GM21786 (cell line): Measurements from ENCODE around the gene TTLL13.
"Not testable (repeated sequence)": the region's sequence is repeated elsewhere in the genome, so short reads cannot be mapped to it uniquely, and the experiment has no call there.

Experiments used
- ATAC-seq: cut with Tn5 transposase; IDR thresholded peaks from one replicate; pipeline ENCODE4 v1.9.1; 2021; ENCODE audit not compliant: unreplicated experiment

The TTLL13 gene

DNA sequence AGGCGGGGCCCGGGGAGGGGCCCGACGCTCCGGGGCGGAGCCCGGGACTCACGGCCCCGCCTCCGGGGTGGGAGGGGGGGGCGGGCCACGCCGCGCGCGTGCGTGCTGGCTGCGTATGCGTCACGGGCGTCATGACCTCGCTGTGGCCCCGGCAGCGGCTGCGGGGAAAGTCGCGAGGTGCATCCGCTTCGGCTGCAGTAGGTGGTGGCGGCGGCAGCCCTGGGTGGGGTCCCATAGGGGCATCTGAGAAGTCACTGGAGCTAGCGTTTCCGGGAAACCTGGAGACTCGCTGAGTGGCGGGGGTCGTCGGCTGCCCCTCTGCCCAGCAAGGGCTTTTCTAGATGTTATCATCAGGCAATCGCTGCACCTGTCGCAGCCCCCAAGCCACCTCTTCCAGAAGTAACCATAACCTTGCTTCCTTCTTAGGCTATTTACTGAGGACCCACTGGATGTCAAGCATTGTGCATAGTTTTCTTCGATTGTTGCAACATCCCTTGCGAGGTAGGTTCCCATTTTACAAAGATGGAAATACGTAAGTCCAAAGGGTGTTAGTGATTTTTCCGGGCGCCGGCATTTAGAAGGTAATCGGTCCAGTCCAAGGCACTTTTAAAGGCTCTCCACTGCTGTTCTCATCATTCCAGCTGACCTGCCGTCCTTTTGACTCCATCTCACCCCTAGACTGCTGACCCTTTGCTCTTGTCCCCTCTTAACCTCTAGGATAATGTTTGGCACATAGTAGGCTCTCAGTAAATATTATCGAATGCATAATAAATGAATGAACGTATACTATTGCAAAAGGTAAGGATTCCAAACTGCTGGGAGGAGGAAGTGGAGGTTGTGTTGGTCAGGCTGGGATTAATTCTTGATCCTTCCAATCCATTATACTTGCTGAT is 15.0 kb upstream of the TTLL13 start, which contains the start of gene GDPGP1:
Gene GDPGP1, plus strand, starts transcription at position 114 of the 893 bp plus-strand sequence. CDS start 6,700 bp downstream, outside the sequence.
- peak; percentile 51 for ATAC-seq

GRCh38 chr15:90239371-90239770 is 10.0 kb upstream of the TTLL13 start:
- no peak for ATAC-seq

DNA sequence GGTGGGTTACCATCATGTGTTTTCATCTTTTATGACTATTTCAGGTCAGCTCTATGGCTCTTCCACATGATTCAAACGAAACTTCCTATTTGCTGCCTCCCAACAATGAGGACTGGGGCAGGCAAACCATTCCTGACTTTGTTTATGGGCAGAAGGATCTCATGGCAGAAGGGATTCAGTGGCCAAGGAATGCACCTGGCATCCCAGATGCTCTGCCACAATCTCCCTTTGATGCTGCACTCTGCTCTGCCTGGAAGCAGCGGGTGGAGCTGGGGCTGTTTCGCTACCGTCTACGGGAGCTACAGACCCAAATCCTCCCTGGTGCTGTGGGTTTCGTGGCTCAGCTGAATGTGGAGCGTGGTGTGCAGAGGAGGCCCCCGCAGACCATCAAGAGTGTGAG is 8.5 kb upstream of the TTLL13 start:
- no peak for ATAC-seq

DNA sequence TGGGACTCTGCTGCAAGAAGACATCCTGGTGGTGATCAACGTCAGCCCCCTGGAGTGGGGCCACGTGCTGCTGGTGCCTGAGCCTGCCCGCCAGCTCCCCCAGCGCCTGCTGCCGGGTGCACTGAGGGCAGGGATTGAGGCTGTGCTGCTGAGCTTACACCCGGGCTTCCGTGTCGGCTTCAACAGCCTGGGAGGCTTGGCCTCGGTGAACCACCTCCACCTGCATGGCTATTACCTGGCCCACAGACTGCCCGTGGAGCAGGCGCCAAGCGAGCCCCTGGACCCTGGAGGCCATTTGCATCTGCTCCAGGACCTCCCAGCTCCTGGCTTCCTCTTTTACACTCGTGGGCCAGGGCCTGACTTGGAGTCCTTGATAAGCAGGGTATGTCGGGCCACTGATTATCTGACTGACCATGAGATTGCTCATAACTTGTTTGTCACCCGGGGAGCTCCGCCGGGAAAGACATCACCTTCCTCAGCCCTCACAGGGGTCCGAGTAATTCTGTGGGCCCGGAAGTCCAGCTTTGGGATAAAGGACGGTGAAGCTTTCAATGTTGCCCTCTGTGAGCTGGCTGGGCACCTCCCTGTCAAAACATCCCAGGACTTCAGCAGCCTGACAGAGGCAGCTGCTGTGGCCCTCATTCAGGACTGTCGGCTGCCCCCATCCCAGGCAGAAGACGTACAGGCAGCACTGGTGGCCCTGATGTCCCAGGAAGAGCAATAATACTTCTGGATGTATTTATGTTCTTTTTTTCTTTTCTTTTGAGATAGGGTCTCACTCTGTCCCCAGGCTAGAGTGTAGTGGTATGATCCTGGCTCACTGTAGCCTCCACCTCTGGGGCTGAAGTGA is 7.8 kb upstream of the TTLL13 start:
- ATAC-seq, result no peak

DNA sequence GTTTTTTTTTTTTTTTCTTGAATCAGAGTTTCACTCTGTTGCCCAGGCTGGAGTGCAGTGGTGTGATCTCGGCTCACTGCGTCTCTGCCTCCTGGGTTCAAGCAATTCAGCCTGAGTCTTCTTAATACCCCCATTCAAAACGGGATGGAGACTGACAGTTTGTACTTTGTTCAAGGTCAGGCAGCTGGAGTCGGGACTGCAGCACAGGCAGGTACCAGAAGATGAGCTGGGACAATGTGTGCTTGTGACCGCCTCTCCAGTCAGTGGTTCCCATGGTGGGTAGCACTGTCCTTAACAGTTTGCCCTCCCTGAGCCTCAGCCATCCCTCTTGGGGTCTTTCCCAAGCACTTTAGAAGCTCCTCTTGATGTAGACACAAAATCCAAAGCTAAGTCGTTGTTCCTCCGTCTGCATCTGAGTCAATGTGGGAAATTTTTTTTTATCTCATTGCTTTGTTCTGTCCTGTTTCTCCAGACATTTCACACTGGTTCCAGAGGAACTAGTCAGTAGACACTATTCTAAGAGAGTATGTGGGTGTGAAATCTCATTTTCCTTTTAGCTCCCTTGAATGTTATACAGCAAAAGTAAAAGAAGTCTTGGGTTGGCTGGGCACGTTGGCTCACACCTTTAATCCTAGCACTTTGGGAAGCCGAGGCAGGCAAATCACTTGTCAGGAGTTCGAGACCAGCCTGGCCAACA is 5.3 kb upstream of the TTLL13 start:
- ATAC-seq, result no peak

DNA sequence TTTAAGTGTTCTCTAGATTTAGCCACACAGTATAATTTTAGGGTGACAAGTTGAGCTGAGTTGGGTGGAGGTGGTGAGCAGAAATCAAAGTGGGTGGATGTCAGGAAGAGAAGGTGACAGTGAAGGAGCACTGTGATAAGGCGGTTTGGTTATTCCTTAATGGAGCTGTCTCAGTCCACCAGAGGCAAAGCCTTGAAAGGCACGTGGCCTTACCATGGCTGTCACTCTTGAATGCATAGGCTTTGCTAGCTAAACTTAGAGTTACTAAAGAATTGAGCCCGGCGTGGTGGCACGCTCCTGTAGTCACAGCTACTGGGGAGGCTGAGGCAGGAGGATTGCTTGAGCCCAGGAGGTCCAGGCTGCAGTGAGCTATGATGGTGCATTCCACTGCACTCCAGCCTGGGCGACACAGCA is 560 bp upstream of the TTLL13 start:
- ATAC-seq, result no peak

DNA sequence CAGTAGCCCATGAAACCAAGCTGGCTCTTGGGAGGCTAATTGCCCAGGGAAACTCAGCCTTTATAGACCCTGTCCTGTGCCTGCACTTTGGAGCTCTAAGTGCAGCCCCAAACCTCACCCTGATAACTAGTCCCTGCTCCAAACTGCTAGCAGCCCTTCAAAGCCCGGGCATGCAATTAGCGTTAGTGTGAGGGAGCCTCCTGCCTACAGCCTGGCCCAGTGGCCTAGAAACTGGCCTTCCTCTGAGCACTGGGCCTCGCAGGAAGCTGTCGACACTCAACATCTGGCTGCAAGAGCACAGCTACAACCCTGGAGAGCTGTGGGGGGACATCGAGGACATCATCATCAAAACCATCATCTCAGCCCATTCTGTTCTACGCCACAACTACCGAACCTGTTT is 8.4 kb downstream of the TTLL13 start:
- ATAC-seq, result no peak

- ATAC-seq, result peak; percentile 70
Observed at GRCh38 chr15:90259524-90259923, 10.2 kb downstream of the TTLL13 start.

- not testable (repeated sequence) for ATAC-seq
Observed at GRCh38 chr15:90260731-90261130, 11.4 kb downstream of the TTLL13 start.

- no peak for ATAC-seq
Observed at GRCh38 chr15:90261811-90262210, 12.5 kb downstream of the TTLL13 start.

- no peak for ATAC-seq
Observed at GRCh38 chr15:90262426-90262825, 13.1 kb downstream of the TTLL13 start.

- ATAC-seq, result no peak
Observed at GRCh38 chr15:90264671-90265070, 15.3 kb downstream of the TTLL13 start.

GRCh38 chr15:90265271-90266060 is 16.1 kb downstream of the TTLL13 start, which contains the start of gene NGRN:
NGRN (plus strand) TSS chr15:90265672; CDS start chr15:90265713, 41 bp downstream.
- ATAC-seq, result peak; percentile 93

DNA sequence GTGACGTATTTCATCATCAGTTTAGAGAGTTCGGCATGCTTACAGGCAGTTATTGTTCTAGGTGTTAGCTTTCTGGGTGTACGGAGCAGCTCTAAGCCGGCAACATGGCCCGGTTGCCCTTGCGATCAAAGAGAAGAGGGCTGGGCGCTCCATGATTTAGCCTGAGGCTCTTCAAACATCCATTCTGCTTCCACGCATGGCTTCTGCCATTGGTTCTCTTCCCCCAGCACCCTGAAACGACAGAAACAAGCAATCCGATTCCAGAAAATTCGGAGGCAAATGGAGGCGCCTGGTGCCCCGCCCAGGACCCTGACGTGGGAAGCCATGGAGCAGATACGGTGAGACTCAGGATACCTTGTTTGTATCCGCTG is 16.7 kb downstream of the TTLL13 start:
- ATAC-seq, result no peak

DNA sequence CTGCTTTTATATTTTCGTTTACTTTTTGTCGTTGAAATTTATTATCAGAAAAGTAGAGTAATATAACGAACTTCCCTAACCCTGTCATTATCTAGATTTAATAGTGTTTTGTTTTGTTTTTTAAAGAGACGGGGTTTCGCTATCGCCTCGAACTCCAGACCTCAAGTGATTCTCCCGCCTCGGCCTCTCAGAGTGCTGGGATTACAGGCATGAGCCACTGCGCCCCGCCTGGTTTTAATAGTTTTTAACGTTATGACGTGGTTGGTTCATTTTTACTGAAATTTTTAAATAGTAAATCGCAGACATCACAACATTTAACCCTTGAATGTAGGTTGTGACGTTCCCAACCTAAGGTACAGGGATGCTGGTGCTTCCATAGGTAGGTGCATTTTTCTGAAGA is 17.1 kb downstream of the TTLL13 start:
- ATAC-seq, result no peak

- no peak for ATAC-seq
Observed at GRCh38 chr15:90268415-90268814, 19.1 kb downstream of the TTLL13 start.

DNA sequence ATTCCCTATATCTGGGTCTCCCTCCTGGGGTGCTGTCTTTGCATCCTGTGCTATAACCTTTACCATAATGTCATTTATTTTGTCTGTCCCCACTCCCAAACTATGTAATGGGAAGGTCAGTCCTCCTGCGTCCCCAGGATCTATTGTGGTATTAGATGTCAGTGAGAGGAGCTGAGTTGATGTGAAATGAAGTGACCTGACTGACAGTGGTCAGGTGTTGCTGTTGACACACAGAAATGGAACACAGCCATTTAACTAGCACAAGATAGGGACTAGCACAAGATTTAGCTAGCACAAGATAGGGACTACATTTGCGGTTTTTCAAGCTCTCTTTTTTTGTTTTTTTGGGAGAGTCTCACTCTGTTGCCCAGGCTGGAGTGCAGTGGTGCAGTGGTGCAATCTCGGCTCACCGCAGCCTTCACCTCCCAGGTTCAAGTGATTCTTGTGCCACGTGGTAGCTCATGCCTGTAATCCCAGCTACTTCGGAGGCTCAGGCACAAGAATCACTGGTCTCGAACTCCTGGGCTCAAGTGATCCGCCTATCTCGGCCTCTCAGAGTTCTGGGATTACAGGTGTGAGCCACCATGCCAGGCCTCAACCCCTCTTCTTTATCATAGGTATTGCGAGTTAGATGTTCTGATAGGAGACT is 21.3 kb downstream of the TTLL13 start:
- ATAC-seq, result no peak

DNA sequence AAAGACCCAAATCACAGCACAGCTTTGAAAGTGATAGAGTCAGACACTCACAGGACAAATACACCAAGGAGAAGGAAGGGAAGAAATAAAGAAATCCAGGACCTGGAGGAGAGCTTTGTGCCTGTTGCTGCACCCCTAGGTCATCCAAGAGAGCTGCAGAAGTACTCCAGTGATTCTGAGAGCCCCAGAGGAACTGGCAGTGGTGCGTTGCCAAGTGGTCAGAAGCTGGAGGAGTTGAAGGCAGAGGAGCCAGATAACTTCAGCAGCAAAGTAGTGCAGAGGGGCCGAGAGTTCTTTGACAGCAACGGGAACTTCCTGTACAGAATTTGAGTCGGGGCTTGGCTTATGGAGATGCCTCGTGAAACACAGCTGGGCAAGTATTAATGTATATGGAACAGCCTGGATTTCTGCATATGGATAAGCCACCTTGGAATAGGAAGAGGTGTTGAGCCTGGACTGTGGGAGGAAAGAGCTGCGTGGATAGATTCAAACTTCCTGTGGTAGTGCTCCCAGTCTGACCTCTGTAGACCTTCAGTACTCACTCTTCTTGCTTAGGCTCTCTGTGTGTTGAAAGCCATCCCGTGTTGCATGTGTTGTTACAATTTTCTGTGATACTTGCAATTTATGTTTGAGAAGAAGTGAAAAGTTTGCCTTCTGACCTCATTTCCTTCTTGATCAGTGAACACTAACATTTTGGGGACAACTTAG is 22.3 kb downstream of the TTLL13 start:
- no peak for ATAC-seq

DNA sequence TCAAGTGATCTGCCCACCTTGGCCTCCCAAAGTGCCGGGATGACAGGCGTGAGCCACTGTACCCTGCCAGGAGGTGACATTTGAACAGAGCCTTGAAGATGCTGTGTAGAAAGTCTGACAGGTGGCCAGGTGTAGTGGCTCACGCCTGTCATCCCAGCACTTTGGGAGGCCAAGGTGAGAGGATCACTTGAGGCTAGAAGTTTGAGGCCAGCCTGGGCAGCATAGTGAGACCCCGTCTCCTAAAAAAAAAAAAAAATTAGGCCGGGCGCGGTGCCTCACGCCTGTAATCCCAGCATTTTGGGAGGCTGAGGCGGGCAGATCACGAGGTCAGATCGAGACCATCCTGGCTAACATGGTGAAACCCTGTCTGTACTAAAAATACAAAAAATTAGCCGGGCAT is 29.1 kb downstream of the TTLL13 start:
- not testable (repeated sequence) for ATAC-seq
